NCI-H69 (cell line): ENCODE results near the gene ENC1.

Source experiments
- DNase-seq: peaks from one replicate; lab custom pipeline; 2025; lab: John Stamatoyannopoulos, UW

ENC1 gene

DNA sequence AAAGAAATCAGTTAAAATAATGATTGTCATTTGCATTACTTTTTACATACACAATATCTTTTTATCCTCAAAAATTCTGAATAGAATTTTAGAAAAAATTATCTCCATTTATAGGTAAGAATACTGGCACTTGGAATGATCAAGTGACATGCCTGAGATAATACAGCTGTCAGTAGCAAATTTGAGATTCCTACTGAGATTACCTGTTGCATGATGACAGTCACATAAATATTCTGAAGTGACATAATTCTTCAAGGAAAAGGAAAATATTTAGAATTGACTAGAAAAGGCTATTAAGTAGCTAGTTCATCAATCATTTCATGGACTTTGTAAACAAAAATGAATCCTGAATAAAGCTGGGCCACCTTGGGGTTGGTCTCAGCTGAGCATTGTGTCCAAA is 15.2 kb upstream of the ENC1 start:
- DNase-seq, result no peak

DNA sequence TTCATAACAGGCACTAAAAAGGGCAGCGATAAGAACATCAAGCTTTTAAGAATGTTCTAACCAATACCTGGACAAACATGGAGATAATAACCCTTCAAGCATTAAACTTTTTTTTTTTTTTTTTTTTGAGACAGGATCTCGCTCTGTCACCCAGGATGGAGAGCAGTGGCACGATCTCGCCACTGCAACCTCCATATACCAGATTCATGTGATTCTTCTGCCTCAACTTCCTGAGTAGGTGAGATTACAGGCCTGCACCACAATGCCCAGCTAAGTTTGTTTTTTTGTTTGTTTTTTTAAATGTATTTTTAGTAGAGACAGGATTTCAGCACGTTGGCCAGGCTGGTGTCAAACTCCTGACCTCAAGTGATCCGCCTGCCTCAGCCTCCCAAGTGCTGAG is 14.7 kb upstream of the ENC1 start:
- DNase-seq, result no peak

- DNase-seq, result no peak
Measured at GRCh38 chr5:74653991-74654390, 13.5 kb upstream of the ENC1 start.

- no peak for DNase-seq
Measured at GRCh38 chr5:74652576-74652975, 12.0 kb upstream of the ENC1 start.

DNA sequence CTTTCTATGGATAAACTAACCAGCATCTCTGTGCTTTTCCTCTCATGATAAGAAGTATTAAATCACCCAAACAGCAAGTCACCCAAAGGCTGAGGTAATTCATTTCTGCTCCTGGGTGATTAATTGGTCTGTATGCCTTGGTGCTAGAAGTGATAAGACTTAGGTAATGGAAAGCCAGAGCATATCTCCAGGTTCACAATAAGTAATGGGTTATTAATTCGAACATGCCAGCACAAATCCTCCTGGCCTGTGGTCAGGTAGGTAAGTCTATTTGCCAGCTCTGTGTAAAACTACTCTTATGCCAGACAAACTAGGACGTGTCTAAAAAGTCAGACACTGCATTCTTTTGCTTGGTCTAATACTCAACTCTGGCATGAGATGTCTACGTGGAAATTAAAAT is 11.2 kb upstream of the ENC1 start:
- peak; percentile 52 for DNase-seq

GRCh38 chr5:74649421-74649973 is 9.0 kb upstream of the ENC1 start:
- no peak for DNase-seq

GRCh38 chr5:74648835-74649293 is 8.3 kb upstream of the ENC1 start:
- peak; percentile 93 for DNase-seq

GRCh38 chr5:74647096-74647495 is 6.6 kb upstream of the ENC1 start:
- DNase-seq, result peak; percentile 100

DNA sequence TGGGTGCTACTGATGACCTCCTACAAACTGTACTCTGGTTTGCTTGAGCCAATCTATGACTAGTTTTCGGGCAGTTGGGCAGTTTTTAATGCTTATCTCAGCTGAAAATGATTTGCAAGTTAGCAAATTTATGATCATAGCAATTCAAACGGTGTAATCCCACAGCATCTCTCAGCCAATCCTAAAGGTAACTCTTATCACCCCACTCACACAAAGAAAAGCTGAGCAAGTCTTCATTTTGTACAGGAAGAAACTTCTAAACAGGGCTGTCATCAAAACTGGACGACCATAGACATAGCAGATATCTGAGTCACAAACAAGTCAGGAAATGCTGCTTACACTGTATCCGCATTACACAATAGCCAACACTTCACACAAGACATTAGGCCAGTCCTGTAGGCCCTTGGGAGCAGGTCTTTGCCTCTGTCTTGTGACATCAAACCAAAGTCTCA is 2.6 kb upstream of the ENC1 start:
- no peak for DNase-seq

GRCh38 chr5:74642543-74642863 is 2.0 kb upstream of the ENC1 start:
- no peak for DNase-seq

DNA sequence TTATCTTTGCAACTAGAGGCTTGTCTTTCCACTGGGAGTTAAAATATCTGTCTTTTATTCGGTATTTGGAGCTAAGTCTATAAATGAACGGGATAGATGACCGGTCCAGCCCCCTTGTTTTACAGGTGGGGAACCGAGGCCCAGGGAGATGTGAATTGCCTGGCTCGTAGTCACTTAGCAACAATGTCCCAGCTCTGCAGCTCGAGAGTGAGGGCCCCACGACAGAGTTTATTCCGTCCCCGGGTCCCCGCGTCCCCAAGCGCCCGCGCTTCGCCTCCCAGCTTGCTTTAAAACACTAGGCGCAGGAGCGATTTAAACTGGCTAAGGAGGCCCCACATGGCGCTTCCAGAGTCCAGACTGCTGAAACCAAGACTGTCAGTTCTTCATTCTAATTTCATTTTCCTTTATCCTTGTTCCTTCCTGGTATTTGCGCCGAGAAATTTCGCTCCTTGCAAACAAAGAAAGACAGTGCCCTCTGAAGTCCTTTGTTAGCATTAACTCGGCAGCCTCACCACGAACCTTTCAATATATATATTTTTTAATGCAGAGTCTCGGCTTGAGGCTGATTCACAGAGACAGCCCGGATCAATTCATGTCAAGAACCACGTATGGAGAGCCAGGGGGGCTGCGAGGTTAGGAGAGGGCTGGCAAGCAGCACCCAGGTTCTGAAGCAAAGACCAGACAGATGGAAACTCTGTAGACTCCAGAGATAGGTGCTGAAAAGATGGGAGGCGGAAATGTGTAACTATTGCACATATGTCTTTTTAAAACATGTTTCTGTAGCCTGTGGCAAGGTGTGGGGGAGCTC is 1.4 kb upstream of the ENC1 start:
- DNase-seq, result peak; percentile 62

DNA sequence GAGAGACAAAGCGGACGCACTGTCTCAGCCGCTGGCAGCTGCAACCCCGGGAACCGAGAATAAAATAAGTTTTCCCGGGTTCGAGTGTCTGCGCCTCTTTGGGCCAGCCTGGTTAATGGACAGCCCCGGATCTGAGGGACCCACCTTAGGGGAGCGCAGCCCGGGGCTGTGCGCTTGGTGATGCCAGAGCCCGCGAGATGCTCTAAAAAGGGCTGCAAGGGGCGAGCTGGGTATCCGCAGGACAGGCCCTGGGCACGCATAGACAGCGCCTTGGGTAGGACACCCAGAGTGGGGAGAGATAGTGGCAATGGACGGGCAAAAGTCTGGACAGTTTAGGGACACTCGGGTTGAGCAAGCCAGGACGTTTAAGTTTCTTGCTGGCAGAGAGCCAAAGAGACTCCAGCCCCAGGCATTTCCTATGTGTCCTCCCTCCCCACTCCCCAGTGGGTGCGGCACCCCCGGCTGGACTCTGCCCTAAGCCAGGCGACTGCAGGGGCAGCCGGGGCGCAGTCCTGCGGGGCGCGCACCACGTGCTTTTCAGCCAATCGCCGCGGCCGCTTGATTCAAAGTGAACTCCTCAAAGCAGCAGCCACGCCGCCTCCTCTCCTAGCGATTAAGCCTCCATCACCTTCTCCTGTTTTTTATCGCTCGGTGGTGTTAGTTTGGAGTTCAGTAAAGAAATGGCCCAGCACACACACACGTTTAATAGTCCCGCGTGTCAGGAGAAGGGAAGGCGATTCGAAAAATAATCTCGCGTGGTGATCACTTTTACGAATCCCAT is 616 bp upstream of the ENC1 start:
- DNase-seq, result peak; percentile 93

GRCh38 chr5:74639807-74640449 is 600 bp downstream of the ENC1 start:
- DNase-seq, result peak; percentile 81

- peak; percentile 68 for DNase-seq
Measured at GRCh38 chr5:74638970-74639806, 1.3 kb downstream of the ENC1 start.

DNA sequence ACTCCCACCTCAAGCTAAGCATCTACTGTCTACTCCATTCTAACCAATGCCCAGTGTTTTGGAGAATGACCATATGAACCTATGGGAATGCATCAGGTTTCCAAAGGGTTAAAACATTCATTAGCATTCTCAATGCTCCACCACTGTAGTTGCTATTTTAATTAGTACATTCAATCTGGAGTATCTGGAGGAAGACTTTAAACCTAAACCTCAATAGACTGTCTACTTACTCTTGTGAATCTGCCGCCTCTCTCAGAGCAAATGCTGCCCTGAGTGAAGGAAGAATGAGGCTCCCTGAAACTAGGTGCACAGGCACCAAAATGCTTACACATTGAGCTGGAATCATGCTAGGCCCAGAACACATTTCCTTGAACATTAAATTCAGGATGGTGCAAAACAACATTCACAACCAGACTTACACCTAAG is 2.0 kb downstream of the ENC1 start:
- peak; percentile 62 for DNase-seq

GRCh38 chr5:74636552-74636951 is 4.0 kb downstream of the ENC1 start:
- DNase-seq, result no peak

DNA sequence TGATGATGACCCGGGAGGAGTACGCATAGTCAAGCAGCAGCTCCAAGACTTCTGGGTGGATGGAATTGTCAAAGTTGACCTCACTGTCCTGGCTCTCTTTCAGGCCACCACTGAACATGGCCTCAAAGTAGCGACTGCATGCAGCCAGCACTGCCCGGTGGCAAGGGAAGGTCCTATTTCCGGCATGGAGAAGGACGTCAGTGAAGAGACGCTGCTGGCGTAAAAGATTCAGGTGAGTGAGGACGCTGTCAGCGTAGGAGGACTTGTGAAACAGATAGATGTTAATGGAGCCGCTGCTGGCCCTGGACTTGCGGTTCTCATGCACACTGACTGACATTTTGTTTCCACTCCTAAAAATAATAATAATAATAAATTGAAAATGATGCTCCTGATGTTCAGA is 4.4 kb downstream of the ENC1 start:
- no peak for DNase-seq

DNA sequence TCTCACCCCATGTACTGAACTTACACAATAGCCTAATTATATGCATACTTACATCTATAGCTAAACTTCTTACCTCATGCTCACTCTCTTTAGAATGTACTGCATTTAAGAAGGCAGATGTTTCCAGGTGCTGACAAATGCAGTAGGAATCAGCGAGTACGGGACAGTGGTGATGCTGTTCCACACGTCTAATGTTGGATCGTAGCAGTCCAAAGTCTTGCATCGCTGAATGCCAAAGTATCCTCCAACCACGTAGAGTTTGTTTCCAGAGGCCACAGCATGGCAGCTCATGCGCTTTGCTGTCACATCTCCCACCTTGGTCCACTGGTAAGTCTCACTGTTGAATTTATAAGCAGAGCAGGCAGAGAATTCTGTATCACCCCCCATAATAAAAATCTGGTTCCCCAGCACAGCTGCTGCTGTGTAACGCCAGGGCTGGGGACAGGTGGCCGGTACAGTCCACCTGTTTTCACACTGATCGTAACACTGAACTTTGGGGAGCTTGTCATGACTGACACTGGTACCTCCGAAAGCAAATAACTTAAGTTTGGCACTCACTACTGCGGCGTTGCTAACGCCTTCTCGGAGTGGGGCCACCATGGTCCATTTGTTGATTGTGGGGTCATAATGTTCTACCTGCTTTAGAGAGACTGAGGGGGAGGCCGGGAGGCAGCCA is 5.8 kb downstream of the ENC1 start:
- no peak for DNase-seq

GRCh38 chr5:74633695-74634094 is 6.8 kb downstream of the ENC1 start:
- DNase-seq, result no peak

- no peak for DNase-seq
Measured at GRCh38 chr5:74632947-74633356, 7.6 kb downstream of the ENC1 start.
